WI38 (cell line): ENCODE results near the gene NRP1.
"Not testable (repeated sequence)": the region's sequence is repeated elsewhere in the genome, so short reads cannot be mapped to it uniquely, and the experiment has no call there.

Source experiments
- H3K4me3 ChIP-seq: 2 replicates; pipeline ENCODE4 v1.5.1; 2011; ENCODE audit warnings: low read depth, mild to moderate bottlenecking, control low read depth, low read length
- CTCF ChIP-seq: IDR thresholded peaks from 2 replicates; pipeline ENCODE4 v1.5.1; 2012; ENCODE audit warnings: low read depth, mild to moderate bottlenecking, control low read depth, low read length

Gene NRP1

GRCh38 chr10:33141251-33141650, 193.2 kb downstream of the NRP1 start:
- no peak for TF ChIP-seq CTCF

GRCh38 chr10:33139181-33139646, 195.3 kb downstream of the NRP1 start:
- H3K4me3 ChIP-seq = no peak overlapping the region
- TF ChIP-seq CTCF = no peak

More at GRCh38 chr10:33141251-33141650, 193.2 kb downstream of the NRP1 start:
- no peak overlapping the region for H3K4me3 ChIP-seq

- not testable (repeated sequence) for H3K4me3 ChIP-seq
Observed at GRCh38 chr10:33138686-33139085, 195.8 kb downstream of the NRP1 start.

GRCh38 chr10:33137356-33138005, 197.0 kb downstream of the NRP1 start:
- H3K4me3 ChIP-seq = no peak overlapping the region
- no peak for TF ChIP-seq CTCF

- TF ChIP-seq CTCF = no peak
Observed at GRCh38 chr10:33136781-33137180, 197.7 kb downstream of the NRP1 start.

GRCh38 chr10:33136271-33136670, 198.2 kb downstream of the NRP1 start:
- TF ChIP-seq CTCF = no peak
- H3K4me3 ChIP-seq = no peak overlapping the region

More at GRCh38 chr10:33136781-33137180, 197.7 kb downstream of the NRP1 start:
- no peak overlapping the region for H3K4me3 ChIP-seq

GRCh38 chr10:33134011-33134751, 200.3 kb downstream of the NRP1 start:
- no peak overlapping the region for H3K4me3 ChIP-seq
- TF ChIP-seq CTCF = no peak

GRCh38 chr10:33133557-33133956, 200.9 kb downstream of the NRP1 start:
- no peak overlapping the region for H3K4me3 ChIP-seq
- TF ChIP-seq CTCF = no peak
